K562 (cell line): ENCODE results near the gene TRA2B. TPM values are rescaled to one million over a fixed set of nuclear protein-coding genes. Genes with fewer than 3 reads are reported as not detected.

Experiments
- ARID4B ChIP-seq: sonication (generic); formaldehyde crosslinking; IDR thresholded peaks from 2 replicates; pipeline ENCODE4 v1.8.0; 2022; ENCODE audit warnings: mild to moderate bottlenecking, missing genetic modification reagents
- ARNT ChIP-seq, 2 experiments: fragments of 450-650 bp; IDR thresholded peaks; 2 replicates each; pipeline ENCODE4 v1.6.1; 2016; ENCODE audit warnings: mild to moderate bottlenecking in 1 of 2
- CBX1 ChIP-seq: sonication (generic); IDR thresholded peaks from 2 replicates; pipeline ENCODE4 v1.6.1; 2016; ENCODE audit warnings: antibody characterized with exemption, low read depth, mild to moderate bottlenecking
- CREM ChIP-seq: IDR thresholded peaks from 2 replicates; pipeline ENCODE4 v1.6.1; 2014; ENCODE audit warnings: antibody characterized with exemption, low read depth
- CTBP1 ChIP-seq: fragments of 450-650 bp; IDR thresholded peaks from 2 replicates; pipeline ENCODE4 v1.6.1; 2016; ENCODE audit warnings: borderline replicate concordance
- DACH1 ChIP-seq: fragments of 450-650 bp; IDR thresholded peaks from 2 replicates; pipeline ENCODE4 v1.6.1; 2018; ENCODE audit not compliant: partially characterized antibody
- EGR1 ChIP-seq: fragments of 450-650 bp; conservative IDR thresholded peaks from 2 replicates; pipeline ENCODE4 v1.6.1; 2017; ENCODE audit warnings: mild to moderate bottlenecking
- ETV6 ChIP-seq, 3 experiments: fragments of 150-350 bp in 1 of 3; sonication (generic) in 1 of 3; formaldehyde crosslinking in 1 of 3; IDR thresholded peaks; 2 replicates each; pipeline versions ENCODE4 v1.6.1 to v1.8.0; 2014 to 2022; ENCODE audit warnings: borderline replicate concordance in 2 of 3, low read depth in 2 of 3, antibody characterized with exemption in 1 of 3, low read length in 1 of 3, mild to moderate bottlenecking in 1 of 3, missing genetic modification reagents in 1 of 3
- FOXA3 ChIP-seq, 2 experiments: fragments of 450-650 bp in 1 of 2; sonication (generic) in 1 of 2; formaldehyde crosslinking; IDR thresholded peaks in 1 of 2; conservative IDR thresholded peaks in 1 of 2; 2 replicates each; pipeline versions ENCODE4 v1.4.0 to v1.8.0; 2020 to 2022; ENCODE audit warnings: mild to moderate bottlenecking in 2 of 2, missing genetic modification reagents in 1 of 2
- HSF4 ChIP-seq: fragments of 250-450 bp; sonication (Bioruptor Pico); IDR thresholded peaks from 2 replicates; pipeline ENCODE4 v2.1.2; 2022; ENCODE audit warnings: mild to moderate bottlenecking, moderate library complexity, borderline replicate concordance
- L3MBTL2 ChIP-seq: fragments of 450-650 bp; IDR thresholded peaks from 2 replicates; pipeline ENCODE4 v1.6.1; 2016; ENCODE audit warnings: mild to moderate bottlenecking, moderate library complexity
- PHTF2 ChIP-seq: fragments of 250-450 bp; sonication (Bioruptor Pico); IDR thresholded peaks from 2 replicates; pipeline ENCODE4 v1.5.0; 2021; ENCODE audit warnings: mild to moderate bottlenecking
- XRCC4 ChIP-seq: IDR thresholded peaks from one replicate; pipeline ENCODE4 v1.6.1; 2011; ENCODE audit not compliant: insufficient read depth, insufficient read length; ENCODE audit errors: extremely low read depth
- ZNF408 ChIP-seq: fragments of 250-450 bp; sonication (Bioruptor Pico); IDR thresholded peaks from 2 replicates; pipeline ENCODE4 v1.4.0; 2020; ENCODE audit warnings: low read depth, mild to moderate bottlenecking, moderate library complexity
- ZNF41 ChIP-seq: fragments of 250-450 bp; sonication (Bioruptor Pico); conservative IDR thresholded peaks from 2 replicates; pipeline ENCODE4 v1.4.0; 2020; ENCODE audit warnings: mild to moderate bottlenecking
- polyA plus RNA-seq, 8 experiments: library from polyadenylated mRNA; depleted of rRNA in 4 of 8; stranded (reverse) in 5 of 8; unstranded in 3 of 8; fragments of >200 nt; fragmentation: Nextera tagmentation in 2 of 8; fragmentation: Illumina TruSeq in 1 of 8; extraction: Ambion mirVana in 2 of 8; extraction: Trizol in 1 of 8; gene quantifications; 2 replicates each; pipeline versions ENCODE4 v1.2.1 to v1.2.3, GENCODE V29; 2011 to 2014; ENCODE audit warnings: inconsistent platforms in 1 of 8, missing spikeins in 1 of 8
- total RNA-seq, 7 experiments: library from RNA; depleted of rRNA in 6 of 7; stranded (reverse); fragments of >200 nt in 6 of 7; fragmentation: Illumina TruSeq in 2 of 7; extraction: Trizol in 2 of 7; gene quantifications; 2 replicates each; pipeline versions ENCODE4 v1.2.1 to v1.2.3, GENCODE V29; 2011 to 2021; ENCODE audit warnings: low replicate concordance in 1 of 7
- TF ChIP-seq, protein P1 (sequence below): fragments of 450-650 bp; IDR thresholded peaks from 2 replicates; pipeline ENCODE4 v1.7.0; 2016; ENCODE audit warnings: borderline replicate concordance
- TF ChIP-seq, protein P2 (sequence below): sonication (generic); formaldehyde crosslinking; IDR thresholded peaks from 2 replicates; pipeline ENCODE4 v1.8.0; 2022; ENCODE audit warnings: missing genetic modification reagents, mild to moderate bottlenecking, borderline replicate concordance

TRA2B gene
- total and polyA plus RNA-seq, 9 of the 15 experiments (the other 6 are each of a cell fraction or from before 2014, with no cell fraction given) = 105 to 411 (median 278) TPM

DNA sequence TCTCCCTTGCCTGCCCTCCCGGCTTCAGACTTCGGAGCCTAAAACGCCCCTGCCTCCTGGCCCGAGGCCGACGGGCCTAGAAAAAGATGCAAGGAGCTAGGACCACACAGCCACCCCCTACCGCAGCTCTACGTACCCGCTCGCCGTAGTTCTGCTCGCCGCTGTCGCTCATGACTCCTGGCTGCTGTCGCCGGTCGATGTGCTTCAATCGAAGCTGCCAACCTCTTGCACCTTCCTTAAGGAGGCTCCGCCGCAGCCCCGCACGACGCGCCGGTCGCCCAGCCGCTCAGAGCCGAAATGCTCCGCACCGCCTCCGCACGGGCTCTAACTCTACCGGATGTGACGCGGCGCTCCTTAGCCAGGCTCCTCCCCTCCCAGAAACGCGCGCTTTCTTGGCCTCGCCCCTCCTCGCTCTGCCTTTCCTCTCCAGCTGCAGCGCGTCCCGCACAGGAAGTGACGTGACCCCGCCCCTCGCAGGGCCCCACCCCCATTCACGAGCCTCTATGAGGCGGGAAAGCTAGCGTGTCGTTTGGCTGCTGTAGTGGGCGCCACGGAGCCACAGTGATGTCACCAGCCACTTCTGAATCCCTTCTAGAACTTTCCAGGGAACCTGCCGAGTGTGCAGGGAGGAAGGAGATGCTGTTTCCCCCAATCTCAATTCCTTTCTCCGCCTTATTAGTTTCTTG lies at the start of gene TRA2B (continued):
- TF ChIP-seq ZNF408 (CRISPR knock-in tag) (no peak), L3MBTL2 (peak; percentile 96), ARNT (IDR thresholded peaks at IDR 0.05) (peak; percentile 9 to 33; a peak in 1 of 4 replicates), FOXA3 (CRISPR knock-in tag; conservative IDR thresholded peaks at IDR 0.05 in 1 of 2, IDR thresholded peaks at IDR 0.05 in 1 of 2) (0 out of 4 replicates have a peak, but pooled peaks of 1 of the 2 experiments have one; percentile 7), HSF4 (CRISPR knock-in tag) (no peak), CTBP1 (peak; percentile 49; the same call in 1 of the 2 replicates), CREM (peak; percentile 96), PHTF2 (CRISPR knock-in tag) (no peak), XRCC4 (no peak), ZNF41 (CRISPR knock-in tag) (no peak), ARID4B (CRISPR knock-in tag) (peak; percentile 89), DACH1 (no peak), CBX1 (peak; percentile 46), EGR1 (peak; percentile 97), ETV6 (IDR thresholded peaks at IDR 0.05; ENCODE audit: borderline replicate concordance in 1 of 2, low read depth in 2 of 2, low read length in 1 of 2) (no peak), ETV6 (CRISPR knock-in tag; IDR thresholded peaks at IDR 0.05; ENCODE audit: borderline replicate concordance) (0 out of 2 replicates have a peak, but pooled peaks have one; percentile 17)
- TF ChIP-seq, protein P1, sequence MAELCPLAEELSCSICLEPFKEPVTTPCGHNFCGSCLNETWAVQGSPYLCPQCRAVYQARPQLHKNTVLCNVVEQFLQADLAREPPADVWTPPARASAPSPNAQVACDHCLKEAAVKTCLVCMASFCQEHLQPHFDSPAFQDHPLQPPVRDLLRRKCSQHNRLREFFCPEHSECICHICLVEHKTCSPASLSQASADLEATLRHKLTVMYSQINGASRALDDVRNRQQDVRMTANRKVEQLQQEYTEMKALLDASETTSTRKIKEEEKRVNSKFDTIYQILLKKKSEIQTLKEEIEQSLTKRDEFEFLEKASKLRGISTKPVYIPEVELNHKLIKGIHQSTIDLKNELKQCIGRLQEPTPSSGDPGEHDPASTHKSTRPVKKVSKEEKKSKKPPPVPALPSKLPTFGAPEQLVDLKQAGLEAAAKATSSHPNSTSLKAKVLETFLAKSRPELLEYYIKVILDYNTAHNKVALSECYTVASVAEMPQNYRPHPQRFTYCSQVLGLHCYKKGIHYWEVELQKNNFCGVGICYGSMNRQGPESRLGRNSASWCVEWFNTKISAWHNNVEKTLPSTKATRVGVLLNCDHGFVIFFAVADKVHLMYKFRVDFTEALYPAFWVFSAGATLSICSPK = no peak
- TF ChIP-seq, protein P2, sequence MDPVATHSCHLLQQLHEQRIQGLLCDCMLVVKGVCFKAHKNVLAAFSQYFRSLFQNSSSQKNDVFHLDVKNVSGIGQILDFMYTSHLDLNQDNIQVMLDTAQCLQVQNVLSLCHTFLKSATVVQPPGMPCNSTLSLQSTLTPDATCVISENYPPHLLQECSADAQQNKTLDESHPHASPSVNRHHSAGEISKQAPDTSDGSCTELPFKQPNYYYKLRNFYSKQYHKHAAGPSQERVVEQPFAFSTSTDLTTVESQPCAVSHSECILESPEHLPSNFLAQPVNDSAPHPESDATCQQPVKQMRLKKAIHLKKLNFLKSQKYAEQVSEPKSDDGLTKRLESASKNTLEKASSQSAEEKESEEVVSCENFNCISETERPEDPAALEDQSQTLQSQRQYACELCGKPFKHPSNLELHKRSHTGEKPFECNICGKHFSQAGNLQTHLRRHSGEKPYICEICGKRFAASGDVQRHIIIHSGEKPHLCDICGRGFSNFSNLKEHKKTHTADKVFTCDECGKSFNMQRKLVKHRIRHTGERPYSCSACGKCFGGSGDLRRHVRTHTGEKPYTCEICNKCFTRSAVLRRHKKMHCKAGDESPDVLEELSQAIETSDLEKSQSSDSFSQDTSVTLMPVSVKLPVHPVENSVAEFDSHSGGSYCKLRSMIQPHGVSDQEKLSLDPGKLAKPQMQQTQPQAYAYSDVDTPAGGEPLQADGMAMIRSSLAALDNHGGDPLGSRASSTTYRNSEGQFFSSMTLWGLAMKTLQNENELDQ (CRISPR knock-in tag) = peak; percentile 29; the same call in 1 of the 2 replicates
